Measurements from ENCODE around the gene PEMT. TPM values are rescaled to one million over a fixed set of nuclear protein-coding genes. Genes with fewer than 3 reads are reported as not detected.

PEMT gene
- total and polyA plus RNA-seq, 2 of the 8 experiments (the other 6 are each of a cell fraction or from before 2014, with no cell fraction given): 42.0 to 118 TPM

- CTCF ChIA-PET (ENCODE audit: partially characterized antibody): interaction anchor here (1.9 to 6.9 kb wide), 4 partner anchors 15 to 43 kb away, joined by 9 to 35 read pairs (median 12); no protein-coding TSS in a partner anchor
- H3K4me1 ChIP-seq (replicated peaks in 1 of 4; ENCODE audit: control insufficient read depth in 3 of 4, insufficient read depth in 4 of 4, low read length in 3 of 4): peaks cover 0 to 17% (median 10%) of the 10 kb centered on the region in 4 experiments; a peak in 6 of 7 replicates
- no peaks in the 10 kb centered on the region for H3K79me2 ChIP-seq (ENCODE audit: control insufficient read depth in 1 of 2, insufficient read depth in 2 of 2, low read length in 2 of 2)
- FAIRE-seq (no peak), DNase-seq (ENCODE audit: low read depth in 1 of 2, low spot score in 2 of 2) (no peak)
- no peak overlapping the region for H4K8ac ChIP-seq (ENCODE audit: extremely low read depth, insufficient read depth, low read length)
- H2BK15ac ChIP-seq (ENCODE audit: low read length): no peak overlapping the region
- H3K4me3 ChIP-seq (ENCODE audit: extremely low read depth in 1 of 4, insufficient read depth in 2 of 4, low read depth in 3 of 4, low read length in 4 of 4): no peak overlapping the region
- H3K27me3 ChIP-seq (replicated peaks in 1 of 4; ENCODE audit: control insufficient read depth in 3 of 4, extremely low read depth in 1 of 4, insufficient read depth in 3 of 4, low read length in 3 of 4): no peaks in the 10 kb centered on the region
- 0 out of 4 replicates have a peak, but pooled peaks cover 0 to 2% of the 10 kb centered on the region in 2 experiments for H3K9me3 ChIP-seq (ENCODE audit: insufficient read depth in 2 of 2, low read depth in 1 of 2, low read length in 1 of 2)
- no peak overlapping the region for H4K5ac ChIP-seq (ENCODE audit: insufficient read length, low read depth, low read length)
- no peak overlapping the region for H3K56ac ChIP-seq (replicated peaks; ENCODE audit: insufficient read length, low read depth, low read length)
- H4K91ac ChIP-seq (replicated peaks; ENCODE audit: insufficient read length, low read length): no peak overlapping the region
- H3K4ac ChIP-seq (replicated peaks; ENCODE audit: insufficient read length, low read depth, low read length): no peak overlapping the region
- no peak overlapping the region for H3K23ac ChIP-seq (ENCODE audit: insufficient read length)
- no peak overlapping the region for H2BK20ac ChIP-seq (ENCODE audit: low read length)
- POLR2A ChIA-PET (ENCODE audit: partially characterized antibody): no interaction called here
- H2AFZ ChIP-seq (ENCODE audit: low read length): no peak overlapping the region
- WGBS, 2 experiments (ENCODE audit: extremely low coverage in 1 of 2, insufficient coverage in 1 of 2, insufficient read length in 1 of 2, insufficient replicate concordance in 2 of 2, low coverage in 1 of 2, low lambda C conversion rate in 2 of 2, missing lambda C conversion rate in 1 of 2): 89% methylated on average over 14 of the region's 14 CpGs; no CpG with 5 or more reads in 1 of the 2 experiments
- no peak overlapping the region for H3K27ac ChIP-seq (ENCODE audit: low read depth, low read length)
- no peaks in the 10 kb centered on the region for H3K36me3 ChIP-seq (ENCODE audit: control insufficient read depth in 2 of 4, insufficient read depth in 4 of 4, low read length in 3 of 4)
- H3K9ac ChIP-seq (replicated peaks in 1 of 4; ENCODE audit: extremely low read depth in 1 of 4, low read depth in 3 of 4, low read length in 3 of 4): no peak overlapping the region
- H2AK5ac ChIP-seq (ENCODE audit: low read depth, low read length): no peak overlapping the region
- H2BK120ac ChIP-seq (replicated peaks; ENCODE audit: low read depth, low read length): no peak overlapping the region
- H3K79me1 ChIP-seq (ENCODE audit: low read depth, low read length): no peaks in the 10 kb centered on the region; the same call in 1 of the 2 replicates
- H4K20me1 ChIP-seq (replicated peaks in 1 of 2; ENCODE audit: control insufficient read depth in 1 of 2, insufficient read depth in 2 of 2, low read length in 2 of 2): no peaks in the 10 kb centered on the region
- H3K14ac ChIP-seq (ENCODE audit: insufficient read length): no peak overlapping the region
- H3K4me2 ChIP-seq (ENCODE audit: insufficient read depth in 1 of 2, low read depth in 2 of 2, low read length in 2 of 2): no peak overlapping the region
- no peak overlapping the region for H2BK12ac ChIP-seq (ENCODE audit: low read depth, low read length)
- no peak overlapping the region for H3K18ac ChIP-seq (ENCODE audit: extremely low read depth, low read length)
- no peak overlapping the region; the same call in 1 of the 2 replicates for H2BK5ac ChIP-seq (ENCODE audit: low read depth, low read length)
- H3K23me2 ChIP-seq (ENCODE audit: low read depth, low read length): no peaks in the 10 kb centered on the region
- TF ChIP-seq CREB1 (IDR thresholded peaks at IDR 0.05): no peak
- TF ChIP-seq BACH1 (IDR thresholded peaks at IDR 0.05; ENCODE audit: low read length): no peak
- no peak for TF ChIP-seq TEAD4 (IDR thresholded peaks at IDR 0.05; ENCODE audit: low read depth, low read length)
- TF ChIP-seq CEBPB (IDR thresholded peaks at IDR 0.05; ENCODE audit: low read depth, low read length): no peak
- TF ChIP-seq POLR2A (IDR thresholded peaks at IDR 0.05; ENCODE audit: control extremely low read depth in 1 of 2, low read depth in 2 of 2, low read length in 2 of 2): no peak
- TF ChIP-seq MAFK (IDR thresholded peaks at IDR 0.05; ENCODE audit: low read depth, low read length): no peak
- no peak for TF ChIP-seq RNF2 (IDR thresholded peaks at IDR 0.05; ENCODE audit: borderline replicate concordance, low read depth, low read length, missing control alignments, poor library complexity, severe bottlenecking)
- TF ChIP-seq HDAC2 (IDR thresholded peaks at IDR 0.05; ENCODE audit: borderline replicate concordance in 1 of 2, low read depth in 2 of 2, low read length in 2 of 2): no peak
- no peak for TF ChIP-seq SP2 (IDR thresholded peaks at IDR 0.05; ENCODE audit: low read length)
- no peak for TF ChIP-seq TCF12 (IDR thresholded peaks at IDR 0.05; ENCODE audit: low read depth, low read length)
- no peak for TF ChIP-seq EP300 (IDR thresholded peaks at IDR 0.05; ENCODE audit: borderline replicate concordance in 1 of 2, low read depth in 2 of 2, low read length in 2 of 2)
- no peak for TF ChIP-seq SUZ12 (IDR thresholded peaks at IDR 0.05; ENCODE audit: low read length)
Observed at GRCh38 chr17:17526369-17526768, 65.1 kb downstream of the PEMT start.

Measured in H1 (cell line).